H1 (cell line): ENCODE data around the gene CSN1S1. TPM values are rescaled to one million over a fixed set of nuclear protein-coding genes. Genes with fewer than 3 reads are reported as not detected.

Experiments
- CTCF ChIA-PET: fragments of 300-600 bp; sonication (Branson Sonifier 250); formaldehyde crosslinking; loops from one replicate; lab custom pipeline; 2021; ENCODE audit not compliant: partially characterized antibody; lab: Charles Lee
- POLR2A ChIA-PET: fragments of 300-600 bp; sonication (Branson Sonifier 250); formaldehyde crosslinking; loops from one replicate; lab custom pipeline; 2021; ENCODE audit warnings: inconsistent platforms; ENCODE audit not compliant: partially characterized antibody; lab: Charles Lee
- DNase-seq, 2 experiments: peaks; one replicate each; pipeline versions ENCODE4 v3.0.0 to v3.0.0-alpha.2; 2010 to 2022; ENCODE audit warnings: low spot score in 2 of 2, low read depth in 1 of 2, mixed read lengths in 1 of 2
- FAIRE-seq: peaks from 2 replicates; lab custom pipeline; 2011; peaks lifted over from hg19 to GRCh38; lab: Jason Lieb, UNC
- H2AFZ ChIP-seq: 2 replicates; pipeline ENCODE4 v1.8.1; 2012; ENCODE audit warnings: low read length, inconsistent platforms
- H2AK5ac ChIP-seq: 2 replicates; pipeline ENCODE4 v1.6.1; 2013; ENCODE audit warnings: low read depth, low read length
- H2BK120ac ChIP-seq: replicated peaks from 2 replicates; pipeline ENCODE3; 2013; ENCODE audit warnings: low read depth, low read length, inconsistent platforms
- H2BK12ac ChIP-seq: 2 replicates; pipeline ENCODE4 v1.6.1; 2013; ENCODE audit warnings: low read depth, low read length
- H2BK15ac ChIP-seq: 2 replicates; pipeline ENCODE4 v1.6.1; 2013; ENCODE audit warnings: low read length
- H2BK20ac ChIP-seq: 2 replicates; pipeline ENCODE4 v1.6.1; 2013; ENCODE audit warnings: low read length
- H2BK5ac ChIP-seq: 2 replicates; pipeline ENCODE4 v1.6.1; 2013; ENCODE audit warnings: low read depth, low read length
- H3K14ac ChIP-seq: 2 replicates; pipeline ENCODE4 v1.6.1; 2013; ENCODE audit warnings: inconsistent platforms; ENCODE audit not compliant: insufficient read length
- H3K18ac ChIP-seq: 2 replicates; pipeline ENCODE4 v1.6.1; 2013; ENCODE audit warnings: low read length; ENCODE audit errors: extremely low read depth
- H3K23ac ChIP-seq: 2 replicates; pipeline ENCODE4 v1.6.1; 2013; ENCODE audit warnings: inconsistent platforms; ENCODE audit not compliant: insufficient read length
- H3K23me2 ChIP-seq: 2 replicates; pipeline ENCODE4 v1.6.1; 2013; ENCODE audit warnings: low read depth, low read length
- H3K27ac ChIP-seq: 2 replicates; pipeline ENCODE4 v1.6.1; 2011; ENCODE audit warnings: low read depth, low read length, inconsistent platforms
- H3K27me3 ChIP-seq, 4 experiments: replicated peaks in 1 of 4; 1 replicate in 1 of 4; 2 replicates in 3 of 4; pipeline versions ENCODE4 v1.6.1 to v1.8.1; 2011 to 2013; ENCODE audit warnings: low read length in 3 of 4, mild to moderate bottlenecking in 3 of 4, inconsistent platforms in 2 of 4, mixed read lengths in 2 of 4, moderate library complexity in 1 of 4; ENCODE audit not compliant: control insufficient read depth in 3 of 4, insufficient read depth in 3 of 4; ENCODE audit errors: extremely low read depth in 1 of 4
- H3K36me3 ChIP-seq, 4 experiments: 2 replicates each; pipeline versions ENCODE4 v1.6.1 to v1.8.1; 2011 to 2013; ENCODE audit warnings: mild to moderate bottlenecking in 4 of 4, low read length in 3 of 4, moderate library complexity in 2 of 4, control low read depth in 1 of 4, inconsistent platforms in 1 of 4; ENCODE audit not compliant: insufficient read depth in 4 of 4, control insufficient read depth in 2 of 4
- H3K4ac ChIP-seq: replicated peaks from 2 replicates; pipeline ENCODE3; 2013; ENCODE audit warnings: low read length, low read depth, mixed read lengths, inconsistent platforms; ENCODE audit not compliant: insufficient read length
- H3K4me1 ChIP-seq, 4 experiments: replicated peaks in 1 of 4; 1 replicate in 1 of 4; 2 replicates in 3 of 4; pipeline versions ENCODE4 v1.6.1 to v1.8.1; 2011 to 2013; ENCODE audit warnings: low read length in 3 of 4, inconsistent platforms in 2 of 4, mixed read lengths in 1 of 4; ENCODE audit not compliant: insufficient read depth in 4 of 4, control insufficient read depth in 3 of 4
- H3K4me2 ChIP-seq, 2 experiments: 2 replicates each; pipeline versions ENCODE4 v1.6.1 to v1.8.1; 2011 to 2013; ENCODE audit warnings: low read depth in 2 of 2, low read length in 2 of 2, control low read depth in 1 of 2, inconsistent platforms in 1 of 2, mild to moderate bottlenecking in 1 of 2; ENCODE audit not compliant: insufficient read depth in 1 of 2
- H3K4me3 ChIP-seq, 4 experiments: fragments of 200-600, 300-600 bp in 1 of 4; sonication (generic), shearing (Covaris generic), sonication (Bioruptor Twin) in 1 of 4; 2 replicates each; pipeline versions ENCODE4 v1.5.1 to v1.8.1; 2011 to 2016; ENCODE audit warnings: low read length in 4 of 4, low read depth in 3 of 4, control low read depth in 2 of 4, inconsistent platforms in 2 of 4, mild to moderate bottlenecking in 2 of 4, mixed read lengths in 1 of 4, moderate library complexity in 1 of 4; ENCODE audit not compliant: insufficient read depth in 2 of 4; ENCODE audit errors: extremely low read depth in 1 of 4
- H3K56ac ChIP-seq: replicated peaks from 2 replicates; pipeline ENCODE3; 2013; ENCODE audit warnings: low read depth, mild to moderate bottlenecking, mixed read lengths, low read length, inconsistent platforms; ENCODE audit not compliant: insufficient read length
- H3K79me1 ChIP-seq: 2 replicates; pipeline ENCODE4 v1.6.1; 2013; ENCODE audit warnings: low read depth, low read length, control low read depth
- H3K79me2 ChIP-seq, 2 experiments: 2 replicates each; pipeline versions ENCODE4 v1.6.1 to v1.8.1; 2012 to 2013; ENCODE audit warnings: low read length in 2 of 2, mild to moderate bottlenecking in 2 of 2, inconsistent platforms in 1 of 2; ENCODE audit not compliant: insufficient read depth in 2 of 2, control insufficient read depth in 1 of 2
- H3K9ac ChIP-seq, 4 experiments: replicated peaks in 1 of 4; 1 replicate in 1 of 4; 2 replicates in 3 of 4; pipeline versions ENCODE4 v1.6.1 to v1.8.1; 2011 to 2013; ENCODE audit warnings: low read depth in 3 of 4, low read length in 3 of 4, control low read depth in 2 of 4, mild to moderate bottlenecking in 2 of 4, moderate library complexity in 2 of 4, inconsistent platforms in 1 of 4; ENCODE audit errors: extremely low read depth in 1 of 4
- H3K9me3 ChIP-seq, 2 experiments: 2 replicates each; pipeline versions ENCODE4 v1.6.1 to v1.8.1; 2012 to 2013; ENCODE audit warnings: mild to moderate bottlenecking in 2 of 2, moderate library complexity in 2 of 2, control low read depth in 1 of 2, inconsistent platforms in 1 of 2, low read depth in 1 of 2, low read length in 1 of 2, mixed read lengths in 1 of 2; ENCODE audit not compliant: insufficient read depth in 2 of 2
- H4K20me1 ChIP-seq, 2 experiments: replicated peaks in 1 of 2; 2 replicates each; pipeline versions ENCODE3 to v1.8.1; 2011 to 2013; ENCODE audit warnings: inconsistent platforms in 2 of 2, low read length in 2 of 2, mild to moderate bottlenecking in 1 of 2; ENCODE audit not compliant: insufficient read depth in 2 of 2, control insufficient read depth in 1 of 2
- H4K5ac ChIP-seq: 2 replicates; pipeline ENCODE4 v1.6.1; 2013; ENCODE audit warnings: low read length, low read depth, mixed read lengths, inconsistent platforms; ENCODE audit not compliant: insufficient read length
- H4K8ac ChIP-seq: 2 replicates; pipeline ENCODE4 v1.8.0; 2013; ENCODE audit warnings: mild to moderate bottlenecking, moderate library complexity, low read length, inconsistent platforms; ENCODE audit not compliant: insufficient read depth; ENCODE audit errors: extremely low read depth
- H4K91ac ChIP-seq: replicated peaks from 2 replicates; pipeline ENCODE3; 2013; ENCODE audit warnings: low read length, mixed read lengths, inconsistent platforms; ENCODE audit not compliant: insufficient read length
- CHD1 ChIP-seq: IDR thresholded peaks from 2 replicates; pipeline ENCODE4 v1.6.1; 2012; ENCODE audit warnings: low read depth, low read length, improper control_type of control experiment
- CTCF ChIP-seq, 3 experiments: IDR thresholded peaks; 1 replicate in 2 of 3; 2 replicates in 1 of 3; pipeline versions ENCODE4 v1.5.1 to v1.6.1; 2011; ENCODE audit warnings: low read length in 3 of 3, mild to moderate bottlenecking in 3 of 3, inconsistent platforms in 2 of 3, low read depth in 1 of 3, moderate library complexity in 1 of 3; ENCODE audit not compliant: insufficient read depth in 1 of 3; ENCODE audit errors: control extremely low read depth in 1 of 3
- EZH2 ChIP-seq: fragments of 200-600 bp; sonication (generic); IDR thresholded peaks from 2 replicates; pipeline ENCODE4 v1.7.1; 2012; ENCODE audit warnings: low read depth, mild to moderate bottlenecking, moderate library complexity, low read length, inconsistent platforms; ENCODE audit not compliant: severe bottlenecking
- KDM1A ChIP-seq: fragments of 200-600, 300-600 bp; sonication (generic); IDR thresholded peaks from 2 replicates; pipeline ENCODE4 v1.7.1; 2016; ENCODE audit warnings: mild to moderate bottlenecking, low read length, borderline replicate concordance
- POU5F1 ChIP-seq: IDR thresholded peaks from 2 replicates; pipeline ENCODE4 v1.6.1; 2011; ENCODE audit warnings: low read depth, mild to moderate bottlenecking, low read length, moderate library complexity
- SP1 ChIP-seq: IDR thresholded peaks from 2 replicates; pipeline ENCODE4 v1.6.1; 2011; ENCODE audit warnings: low read depth, low read length
- SP2 ChIP-seq: IDR thresholded peaks from 2 replicates; pipeline ENCODE4 v1.6.1; 2012; ENCODE audit warnings: mild to moderate bottlenecking, low read length, inconsistent platforms
- TCF12 ChIP-seq: IDR thresholded peaks from 2 replicates; pipeline ENCODE4 v1.6.1; 2011; ENCODE audit warnings: low read depth, mild to moderate bottlenecking, low read length
- ZNF274 ChIP-seq: IDR thresholded peaks from 2 replicates; pipeline ENCODE4 v1.7.0; 2012; ENCODE audit warnings: low read length, borderline replicate concordance; ENCODE audit errors: extremely low read depth
- WGBS, 2 experiments: shearing (Covaris generic) in 1 of 2; methylation state at CpG; one replicate each; pipeline versions ENCODE4 v1.1.6 to v1.1.7; 2013 to 2015; ENCODE audit warnings: low lambda C conversion rate in 2 of 2, mixed read lengths in 2 of 2, inconsistent platforms in 1 of 2, low coverage in 1 of 2, missing lambda C conversion rate in 1 of 2; ENCODE audit not compliant: insufficient replicate concordance in 2 of 2, insufficient coverage in 1 of 2, insufficient read length in 1 of 2; ENCODE audit errors: extremely low coverage in 1 of 2, missing lambda C conversion rate in 1 of 2; 5-methylcytosine and 5-hydroxymethylcytosine counted together
- polyA plus RNA-seq, 7 experiments: library from polyadenylated mRNA; depleted of rRNA in 3 of 7; stranded (reverse) in 5 of 7; unstranded in 2 of 7; fragments of >200 nt in 5 of 7; fragments of 200-250 nt in 2 of 7; gene quantifications; 1 replicate in 5 of 7; 2 replicates in 1 of 7; 4 replicates in 1 of 7; pipeline versions ENCODE4 v1.2.1 to v1.2.3, GENCODE V29; 2011 to 2013; ENCODE audit warnings: missing spikeins in 2 of 7, mixed read lengths in 2 of 7
- total RNA-seq: library from RNA; stranded (reverse); fragmentation: NEBNext Ultra II Directional; extraction: Animal tissue kit (Norgen Biotek cat#: 25700); gene quantifications from 2 replicates; pipeline ENCODE4 v1.2.1, GENCODE V29; 2021

CSN1S1 gene
- total and polyA plus RNA-seq, 2 of the 8 experiments (the other 6 are each of a cell fraction or from before 2014, with no cell fraction given), result not detected

- Histone ChIP-seq H3K4me1 (no peaks in the 10 kb centered on the region), H3K4ac (no peak overlapping the region), H2AFZ (no peak overlapping the region), H2BK12ac (no peak overlapping the region), H3K23me2 (no peaks in the 10 kb centered on the region; the same call in 1 of the 2 replicates), H4K5ac (no peak overlapping the region), H3K27me3 (peaks cover 0 to 2% (median under 1%) of the 10 kb centered on the region in 4 experiments; a peak in 3 of 7 replicates), H2BK120ac (no peak overlapping the region), H2AK5ac (no peak overlapping the region), H3K27ac (no peak overlapping the region), H3K79me1 (no peaks in the 10 kb centered on the region), H3K4me3 (no peak overlapping the region), H2BK5ac (no peak overlapping the region), H4K8ac (no peak overlapping the region), H3K79me2 (no peaks in the 10 kb centered on the region), H3K9me3 (no peaks in the 10 kb centered on the region; a peak in 1 of 4 replicates), H4K20me1 (peaks cover 0 to 2% of the 10 kb centered on the region in 2 experiments), H2BK20ac (no peak overlapping the region), H4K91ac (no peak overlapping the region), H3K23ac (no peak overlapping the region), H3K14ac (no peak overlapping the region), H3K56ac (no peak overlapping the region), H3K36me3 (no peaks in the 10 kb centered on the region), H2BK15ac (no peak overlapping the region), H3K4me2 (no peak overlapping the region), H3K18ac (no peak overlapping the region), H3K9ac (no peak overlapping the region)
- CTCF ChIA-PET, result interaction anchor here (1.0 kb wide), 1 partner anchor 262 kb away, joined by 5 read pairs; no protein-coding TSS in a partner anchor
- FAIRE-seq, result no peak
- no peak for DNase-seq
- WGBS, 2 experiments, result 40% methylated on average over 4 of the region's 4 CpGs; no CpG with 5 or more reads in 1 of the 2 experiments
- TF ChIP-seq ZNF274 (no peak), CTCF (IDR thresholded peaks at IDR 0.05; ENCODE audit: control extremely low read depth in 1 of 3, insufficient read depth in 1 of 3, low read depth in 1 of 3, low read length in 3 of 3) (no peak), SP2 (no peak), POU5F1 (no peak), KDM1A (no peak), SP1 (no peak), EZH2 (no peak), TCF12 (no peak), CHD1 (no peak)
- POLR2A ChIA-PET, result no interaction called here
Observed at GRCh38 chr4:69920874-69921273, 10.0 kb upstream of the CSN1S1 start.
